HCT116 (cell line): Measurements from ENCODE around the gene SRI.

Source experiments
- ATF3 ChIP-seq: IDR thresholded peaks from 2 replicates; pipeline ENCODE4 v1.6.1; 2012
- CTCF ChIP-seq, 3 experiments: fragments of 200-600 bp in 1 of 3; sonication (generic) in 1 of 3; IDR thresholded peaks in 2 of 3; conservative IDR thresholded peaks in 1 of 3; 2 replicates each; pipeline ENCODE4 v1.5.1; 2012 to 2017; ENCODE audit warnings: low read depth in 2 of 3, low read length in 2 of 3, antibody characterized with exemption in 1 of 3, borderline replicate concordance in 1 of 3, control low read depth in 1 of 3, mild to moderate bottlenecking in 1 of 3, mixed read lengths in 1 of 3, mixed run types in 1 of 3, moderate library complexity in 1 of 3; ENCODE audit not compliant: insufficient read depth in 1 of 3
- EZH2 ChIP-seq: fragments of 200-600 bp; sonication (generic); IDR thresholded peaks from 2 replicates; pipeline ENCODE4 v1.6.1; 2017; ENCODE audit warnings: antibody characterized with exemption, mixed run types
- EZH2phosphoT487 ChIP-seq: fragments of 200-600 bp; IDR thresholded peaks from 2 replicates; pipeline ENCODE4 v1.6.1; 2018; ENCODE audit warnings: antibody characterized with exemption, borderline replicate concordance
- FOSL1 ChIP-seq: IDR thresholded peaks from 2 replicates; pipeline ENCODE4 v1.6.1; 2012; ENCODE audit warnings: low read depth
- JUND ChIP-seq: IDR thresholded peaks from 2 replicates; pipeline ENCODE4 v1.6.1; 2012
- POLR2A ChIP-seq: IDR thresholded peaks from 2 replicates; pipeline ENCODE4 v1.7.0; 2011; ENCODE audit warnings: borderline replicate concordance; ENCODE audit not compliant: insufficient read depth, insufficient read length; ENCODE audit errors: extremely low read depth
- POLR2AphosphoS5 ChIP-seq: IDR thresholded peaks from 2 replicates; pipeline ENCODE4 v1.6.1; 2011; ENCODE audit warnings: mild to moderate bottlenecking, low read depth, low read length, moderate library complexity
- SP1 ChIP-seq: IDR thresholded peaks from 2 replicates; pipeline ENCODE4 v1.6.1; 2012; ENCODE audit warnings: low read depth
- ZBTB33 ChIP-seq: IDR thresholded peaks from 2 replicates; pipeline ENCODE4 v1.6.1; 2011; ENCODE audit warnings: mild to moderate bottlenecking, low read length, moderate library complexity; ENCODE audit not compliant: insufficient replicate concordance; ENCODE audit errors: extremely low read depth
- TF ChIP-seq, protein P1 (sequence below): IDR thresholded peaks from 2 replicates; pipeline ENCODE4 v1.6.1; 2012; ENCODE audit warnings: low read depth

GRCh38 chr7:88269586-88269985 lies 49.7 kb upstream of the SRI start:
- TF ChIP-seq POLR2A (no peak), CTCF (IDR thresholded peaks at IDR 0.05 in 2 of 3, conservative IDR thresholded peaks at IDR 0.05 in 1 of 3; ENCODE audit: borderline replicate concordance in 1 of 3, insufficient read depth in 1 of 3, low read depth in 2 of 3, low read length in 2 of 3) (no peak), POLR2AphosphoS5 (no peak), EZH2 (no peak), ATF3 (no peak), JUND (no peak), SP1 (no peak), ZBTB33 (no peak), EZH2phosphoT487 (no peak), FOSL1 (no peak)
- TF ChIP-seq, protein P1, sequence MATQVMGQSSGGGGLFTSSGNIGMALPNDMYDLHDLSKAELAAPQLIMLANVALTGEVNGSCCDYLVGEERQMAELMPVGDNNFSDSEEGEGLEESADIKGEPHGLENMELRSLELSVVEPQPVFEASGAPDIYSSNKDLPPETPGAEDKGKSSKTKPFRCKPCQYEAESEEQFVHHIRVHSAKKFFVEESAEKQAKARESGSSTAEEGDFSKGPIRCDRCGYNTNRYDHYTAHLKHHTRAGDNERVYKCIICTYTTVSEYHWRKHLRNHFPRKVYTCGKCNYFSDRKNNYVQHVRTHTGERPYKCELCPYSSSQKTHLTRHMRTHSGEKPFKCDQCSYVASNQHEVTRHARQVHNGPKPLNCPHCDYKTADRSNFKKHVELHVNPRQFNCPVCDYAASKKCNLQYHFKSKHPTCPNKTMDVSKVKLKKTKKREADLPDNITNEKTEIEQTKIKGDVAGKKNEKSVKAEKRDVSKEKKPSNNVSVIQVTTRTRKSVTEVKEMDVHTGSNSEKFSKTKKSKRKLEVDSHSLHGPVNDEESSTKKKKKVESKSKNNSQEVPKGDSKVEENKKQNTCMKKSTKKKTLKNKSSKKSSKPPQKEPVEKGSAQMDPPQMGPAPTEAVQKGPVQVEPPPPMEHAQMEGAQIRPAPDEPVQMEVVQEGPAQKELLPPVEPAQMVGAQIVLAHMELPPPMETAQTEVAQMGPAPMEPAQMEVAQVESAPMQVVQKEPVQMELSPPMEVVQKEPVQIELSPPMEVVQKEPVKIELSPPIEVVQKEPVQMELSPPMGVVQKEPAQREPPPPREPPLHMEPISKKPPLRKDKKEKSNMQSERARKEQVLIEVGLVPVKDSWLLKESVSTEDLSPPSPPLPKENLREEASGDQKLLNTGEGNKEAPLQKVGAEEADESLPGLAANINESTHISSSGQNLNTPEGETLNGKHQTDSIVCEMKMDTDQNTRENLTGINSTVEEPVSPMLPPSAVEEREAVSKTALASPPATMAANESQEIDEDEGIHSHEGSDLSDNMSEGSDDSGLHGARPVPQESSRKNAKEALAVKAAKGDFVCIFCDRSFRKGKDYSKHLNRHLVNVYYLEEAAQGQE = no peak
